ENCODE results near the gene CBX5. TPM values are rescaled to one million over a fixed set of nuclear protein-coding genes. Genes with fewer than 3 reads are reported as not detected.
"Not testable (repeated sequence)": the region's sequence is repeated elsewhere in the genome, so short reads cannot be mapped to it uniquely, and the experiment has no call there.

CBX5 gene
- polyA plus RNA-seq, 1 donor from 2014 or later, result 57.1 TPM

DNA sequence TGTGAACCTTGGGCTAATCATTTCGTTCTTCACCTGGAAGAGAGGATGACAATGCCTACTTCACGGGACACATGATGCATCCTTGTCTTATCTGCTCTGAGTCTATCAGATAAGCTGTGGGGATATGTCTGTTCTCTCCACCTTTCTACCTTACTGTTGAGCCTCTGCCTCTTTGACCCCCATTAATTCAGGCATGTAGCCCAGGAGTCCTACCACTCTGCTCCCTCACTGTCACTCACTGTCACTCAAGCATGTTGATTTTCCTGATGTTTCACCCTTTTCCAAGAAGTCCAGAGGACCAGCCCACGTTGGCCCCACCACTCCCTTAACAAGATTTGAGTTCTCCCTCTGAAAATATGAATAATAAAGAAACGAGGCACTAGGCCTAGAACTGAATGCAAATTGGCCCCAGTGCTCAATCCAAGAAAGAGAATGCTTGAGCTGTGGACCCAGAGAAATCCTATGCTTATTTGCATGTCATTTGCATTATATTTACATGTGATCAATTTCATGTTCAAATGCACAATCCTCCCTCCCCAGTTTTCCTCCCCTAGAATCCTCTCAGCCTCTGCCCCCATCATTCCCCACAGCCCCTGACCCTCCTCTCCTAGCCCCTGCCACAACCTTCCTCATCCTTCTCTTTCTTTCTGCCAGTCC, 84.7 kb downstream of the CBX5 start:
- H2AFZ ChIP-seq (ENCODE audit: low read depth, low read length), result no peak overlapping the region
- H3K9me2 ChIP-seq (ENCODE audit: insufficient read depth, low read length), result no peaks in the 10 kb centered on the region
- TF ChIP-seq, protein P1, sequence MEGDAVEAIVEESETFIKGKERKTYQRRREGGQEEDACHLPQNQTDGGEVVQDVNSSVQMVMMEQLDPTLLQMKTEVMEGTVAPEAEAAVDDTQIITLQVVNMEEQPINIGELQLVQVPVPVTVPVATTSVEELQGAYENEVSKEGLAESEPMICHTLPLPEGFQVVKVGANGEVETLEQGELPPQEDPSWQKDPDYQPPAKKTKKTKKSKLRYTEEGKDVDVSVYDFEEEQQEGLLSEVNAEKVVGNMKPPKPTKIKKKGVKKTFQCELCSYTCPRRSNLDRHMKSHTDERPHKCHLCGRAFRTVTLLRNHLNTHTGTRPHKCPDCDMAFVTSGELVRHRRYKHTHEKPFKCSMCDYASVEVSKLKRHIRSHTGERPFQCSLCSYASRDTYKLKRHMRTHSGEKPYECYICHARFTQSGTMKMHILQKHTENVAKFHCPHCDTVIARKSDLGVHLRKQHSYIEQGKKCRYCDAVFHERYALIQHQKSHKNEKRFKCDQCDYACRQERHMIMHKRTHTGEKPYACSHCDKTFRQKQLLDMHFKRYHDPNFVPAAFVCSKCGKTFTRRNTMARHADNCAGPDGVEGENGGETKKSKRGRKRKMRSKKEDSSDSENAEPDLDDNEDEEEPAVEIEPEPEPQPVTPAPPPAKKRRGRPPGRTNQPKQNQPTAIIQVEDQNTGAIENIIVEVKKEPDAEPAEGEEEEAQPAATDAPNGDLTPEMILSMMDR (IDR thresholded peaks at IDR 0.05; ENCODE audit: poor library complexity, severe bottlenecking), result no peak
- TF ChIP-seq EZH2 (IDR thresholded peaks at IDR 0.05; ENCODE audit: borderline replicate concordance, insufficient read depth, low read length, poor library complexity, severe bottlenecking), result no peak
- no peak for TF ChIP-seq SMC3 (conservative IDR thresholded peaks at IDR 0.05; ENCODE audit: poor library complexity)
- no peak for TF ChIP-seq RAD21 (conservative IDR thresholded peaks at IDR 0.05)
- TF ChIP-seq, protein P2, sequence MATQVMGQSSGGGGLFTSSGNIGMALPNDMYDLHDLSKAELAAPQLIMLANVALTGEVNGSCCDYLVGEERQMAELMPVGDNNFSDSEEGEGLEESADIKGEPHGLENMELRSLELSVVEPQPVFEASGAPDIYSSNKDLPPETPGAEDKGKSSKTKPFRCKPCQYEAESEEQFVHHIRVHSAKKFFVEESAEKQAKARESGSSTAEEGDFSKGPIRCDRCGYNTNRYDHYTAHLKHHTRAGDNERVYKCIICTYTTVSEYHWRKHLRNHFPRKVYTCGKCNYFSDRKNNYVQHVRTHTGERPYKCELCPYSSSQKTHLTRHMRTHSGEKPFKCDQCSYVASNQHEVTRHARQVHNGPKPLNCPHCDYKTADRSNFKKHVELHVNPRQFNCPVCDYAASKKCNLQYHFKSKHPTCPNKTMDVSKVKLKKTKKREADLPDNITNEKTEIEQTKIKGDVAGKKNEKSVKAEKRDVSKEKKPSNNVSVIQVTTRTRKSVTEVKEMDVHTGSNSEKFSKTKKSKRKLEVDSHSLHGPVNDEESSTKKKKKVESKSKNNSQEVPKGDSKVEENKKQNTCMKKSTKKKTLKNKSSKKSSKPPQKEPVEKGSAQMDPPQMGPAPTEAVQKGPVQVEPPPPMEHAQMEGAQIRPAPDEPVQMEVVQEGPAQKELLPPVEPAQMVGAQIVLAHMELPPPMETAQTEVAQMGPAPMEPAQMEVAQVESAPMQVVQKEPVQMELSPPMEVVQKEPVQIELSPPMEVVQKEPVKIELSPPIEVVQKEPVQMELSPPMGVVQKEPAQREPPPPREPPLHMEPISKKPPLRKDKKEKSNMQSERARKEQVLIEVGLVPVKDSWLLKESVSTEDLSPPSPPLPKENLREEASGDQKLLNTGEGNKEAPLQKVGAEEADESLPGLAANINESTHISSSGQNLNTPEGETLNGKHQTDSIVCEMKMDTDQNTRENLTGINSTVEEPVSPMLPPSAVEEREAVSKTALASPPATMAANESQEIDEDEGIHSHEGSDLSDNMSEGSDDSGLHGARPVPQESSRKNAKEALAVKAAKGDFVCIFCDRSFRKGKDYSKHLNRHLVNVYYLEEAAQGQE (IDR thresholded peaks at IDR 0.05; ENCODE audit: borderline replicate concordance), result no peak
- no peak for TF ChIP-seq POLR2AphosphoS5 (IDR thresholded peaks at IDR 0.05)
- TF ChIP-seq TAF1 (IDR thresholded peaks at IDR 0.05; ENCODE audit: low read depth), result no peak
- TF ChIP-seq EP300 (conservative IDR thresholded peaks at IDR 0.05; ENCODE audit: poor library complexity, severe bottlenecking), result no peak
- H3K36me3 ChIP-seq (ENCODE audit: insufficient read depth, low read length), result no peaks in the 10 kb centered on the region
- H3K79me2 ChIP-seq (replicated peaks; ENCODE audit: insufficient read depth, low read length), result no peaks in the 10 kb centered on the region
- H3K27ac ChIP-seq (ENCODE audit: low read length), result peak overlapping the region; percentile 54
- no peaks in the 10 kb centered on the region for H4K20me1 ChIP-seq (ENCODE audit: insufficient read depth)
- H3K9ac ChIP-seq (ENCODE audit: low read length), result peak overlapping the region; percentile 41
- H3K4me2 ChIP-seq (ENCODE audit: low read length), result no peak overlapping the region
- H3K27me3 ChIP-seq (ENCODE audit: insufficient read depth, low read depth, low read length), result peaks cover 70% of the 10 kb centered on the region
- peak overlapping the region; percentile 27 for H3K4me3 ChIP-seq (ENCODE audit: low read length)
- no peaks in the 10 kb centered on the region for H3F3A ChIP-seq (ENCODE audit: insufficient read depth, low read length, poor library complexity, severe bottlenecking)
- no peaks in the 10 kb centered on the region for H3K9me3 ChIP-seq (ENCODE audit: low read length)

- not testable (repeated sequence) for H2AFZ ChIP-seq (ENCODE audit: low read depth, low read length); H3K27ac ChIP-seq (ENCODE audit: low read length); H3K9me3 ChIP-seq (ENCODE audit: low read length); H3K36me3 ChIP-seq (ENCODE audit: insufficient read depth, low read length); H3K9ac ChIP-seq (ENCODE audit: low read length); H4K20me1 ChIP-seq (ENCODE audit: insufficient read depth); H3K79me2 ChIP-seq (replicated peaks; ENCODE audit: insufficient read depth, low read length); H3K9me2 ChIP-seq (ENCODE audit: insufficient read depth, low read length); H3K4me2 ChIP-seq (ENCODE audit: low read length); H3F3A ChIP-seq (ENCODE audit: insufficient read depth, low read length, poor library complexity, severe bottlenecking); H3K4me3 ChIP-seq (ENCODE audit: low read length)
- H3K27me3 ChIP-seq (ENCODE audit: insufficient read depth, low read depth, low read length), result peaks cover 68% of the 10 kb centered on the region
Measured at GRCh38 chr12:54194611-54195010, 85.3 kb downstream of the CBX5 start.

GRCh38 chr12:54193434-54193833, 86.5 kb downstream of the CBX5 start:
- H3K27ac ChIP-seq (ENCODE audit: low read length), result no peak overlapping the region
- H3K27me3 ChIP-seq (ENCODE audit: insufficient read depth, low read depth, low read length), result peaks cover 59% of the 10 kb centered on the region

More at GRCh38 chr12:54193434-54193833, 86.5 kb downstream of the CBX5 start:
- Histone ChIP-seq H3K9ac (ENCODE audit: low read length) (no peak overlapping the region), H3F3A (ENCODE audit: insufficient read depth, low read length, poor library complexity, severe bottlenecking) (no peaks in the 10 kb centered on the region), H4K20me1 (ENCODE audit: insufficient read depth) (no peaks in the 10 kb centered on the region), H3K4me2 (ENCODE audit: low read length) (no peak overlapping the region), H3K9me3 (ENCODE audit: low read length) (no peaks in the 10 kb centered on the region), H3K9me2 (ENCODE audit: insufficient read depth, low read length) (no peaks in the 10 kb centered on the region), H3K4me3 (ENCODE audit: low read length) (no peak overlapping the region), H3K79me2 (replicated peaks; ENCODE audit: insufficient read depth, low read length) (no peaks in the 10 kb centered on the region), H2AFZ (ENCODE audit: low read depth, low read length) (no peak overlapping the region), H3K36me3 (ENCODE audit: insufficient read depth, low read length) (no peaks in the 10 kb centered on the region)
- TF ChIP-seq, protein P2 (IDR thresholded peaks at IDR 0.05; ENCODE audit: borderline replicate concordance), result no peak
- TF ChIP-seq, protein P1 (IDR thresholded peaks at IDR 0.05; ENCODE audit: poor library complexity, severe bottlenecking), result no peak
- TF ChIP-seq EP300 (conservative IDR thresholded peaks at IDR 0.05; ENCODE audit: poor library complexity, severe bottlenecking), result no peak
- TF ChIP-seq POLR2AphosphoS5 (IDR thresholded peaks at IDR 0.05), result no peak
- TF ChIP-seq SMC3 (conservative IDR thresholded peaks at IDR 0.05; ENCODE audit: poor library complexity), result no peak
- no peak for TF ChIP-seq TAF1 (IDR thresholded peaks at IDR 0.05; ENCODE audit: low read depth)

Measured in neural cell (in vitro differentiated cells).